ENCODE results near the gene ZNF600. TPM values are rescaled to one million over a fixed set of nuclear protein-coding genes. Genes with fewer than 3 reads are reported as not detected.
"Not testable (repeated sequence)": the region's sequence is repeated elsewhere in the genome, so short reads cannot be mapped to it uniquely, and the experiment has no call there.

The ZNF600 gene
- total RNA-seq (2014; rRNA removed; shearing (Covaris generic)): 2.1 and 2.9 TPM in 2 replicates

- peak within 1 kb of the TSS; percentile 50 for H3K4me3 ChIP-seq
- peak; percentile 51 to 70 for DNase-seq (ENCODE audit: low read depth in 1 of 2, low spot score in 2 of 2)
These were observed at the start of gene ZNF600 for GRCh38 chr19:52786464-52787354. TSS of gene ZNF600 (minus strand) at chr19:52786791. CDS start at chr19:52778888, 7,903 bp downstream.

DNA sequence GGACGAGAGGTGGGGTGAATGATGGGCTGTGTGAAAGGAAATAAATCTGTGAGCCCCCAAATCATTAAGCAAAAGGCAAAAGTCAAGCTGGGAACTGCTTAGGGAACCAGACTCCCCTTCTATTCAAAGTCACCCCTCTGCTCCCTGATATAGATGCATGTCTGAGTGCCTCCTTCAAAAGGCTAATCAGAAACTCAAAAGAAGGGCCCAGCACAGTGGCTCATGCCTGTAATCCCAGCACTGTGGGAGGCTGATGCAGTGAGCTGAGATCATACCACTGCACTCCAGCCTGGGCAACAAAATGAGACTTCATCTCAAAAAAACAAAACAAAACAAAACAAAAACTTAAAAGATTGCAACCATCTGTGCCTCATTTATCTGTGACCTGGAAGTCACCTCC is 47.7 kb upstream of the ZNF600 start:
- not testable (repeated sequence) for H3K4me3 ChIP-seq; DNase-seq (ENCODE audit: low read depth in 1 of 2, low spot score in 2 of 2); H3K27ac ChIP-seq

More at GRCh38 chr19:52786464-52787354, at the start of gene ZNF600:
- H3K9me3 ChIP-seq (replicated peaks); H3K27me3 ChIP-seq (replicated peaks); H3K4me1 ChIP-seq (replicated peaks); H3K36me3 ChIP-seq; H3K27ac ChIP-seq: not testable (repeated sequence)

DNA sequence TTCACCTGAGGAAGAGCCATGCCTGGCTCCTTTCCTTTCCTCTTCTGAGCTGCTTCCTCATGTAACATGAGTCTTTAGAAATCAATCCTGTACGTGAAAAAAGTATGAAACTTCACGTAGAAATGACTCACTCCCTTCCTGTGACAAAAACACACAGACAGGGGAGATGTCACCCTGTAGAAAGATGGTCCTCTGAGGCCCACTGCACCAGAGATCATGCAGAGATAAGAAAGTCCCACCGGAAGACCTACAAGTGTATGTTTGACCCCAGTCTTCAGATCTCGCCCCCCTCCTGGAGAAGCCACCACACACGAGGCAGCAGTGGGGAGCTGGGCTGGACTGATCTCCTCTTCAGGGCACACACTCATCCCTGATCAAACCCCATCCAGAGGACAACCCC is 47.0 kb upstream of the ZNF600 start:
- not testable (repeated sequence) for H3K36me3 ChIP-seq; DNase-seq (ENCODE audit: low read depth in 1 of 2, low spot score in 2 of 2); H3K27ac ChIP-seq; H3K27me3 ChIP-seq (replicated peaks); H3K9me3 ChIP-seq (replicated peaks); H3K4me3 ChIP-seq; H3K4me1 ChIP-seq (replicated peaks)

More for the DNA sequence above, 47.7 kb upstream of the ZNF600 start:
- H3K36me3 ChIP-seq: peaks cover 12% of the 10 kb centered on the region
- not testable (repeated sequence) for H3K27me3 ChIP-seq (replicated peaks); H3K9me3 ChIP-seq (replicated peaks); H3K4me1 ChIP-seq (replicated peaks)

- H3K27ac ChIP-seq; H3K4me1 ChIP-seq (replicated peaks); H3K4me3 ChIP-seq; H3K36me3 ChIP-seq; H3K9me3 ChIP-seq (replicated peaks); DNase-seq (ENCODE audit: low read depth in 1 of 2, low spot score in 2 of 2); H3K27me3 ChIP-seq (replicated peaks): not testable (repeated sequence)
These were observed 43.3 kb upstream of the ZNF600 start for GRCh38 chr19:52829866-52830265.

DNA sequence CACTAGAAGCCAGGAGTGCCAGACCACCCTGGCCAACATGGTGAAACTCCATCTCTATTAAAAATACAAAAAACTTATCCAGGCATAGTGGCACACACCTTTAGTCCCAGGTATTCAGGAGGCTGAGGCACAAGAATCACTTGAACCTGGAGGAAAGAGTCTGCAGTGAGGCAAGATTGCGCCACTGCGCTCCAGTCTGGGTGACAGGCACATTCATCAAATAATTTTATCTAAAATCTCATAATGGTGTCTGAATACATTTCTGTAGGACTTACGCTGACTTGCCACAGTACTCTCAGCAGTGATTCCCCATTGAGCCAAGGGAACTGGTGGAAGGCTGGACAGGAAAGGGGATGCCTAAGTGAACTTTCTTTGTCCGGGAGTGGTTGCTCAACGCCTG is 39.2 kb upstream of the ZNF600 start:
- no peak overlapping the region for H3K27ac ChIP-seq

GRCh38 chr19:52823676-52824075 is 37.1 kb upstream of the ZNF600 start:
- no peaks in the 10 kb centered on the region for H3K27me3 ChIP-seq (replicated peaks)
- no peak overlapping the region for H3K4me3 ChIP-seq
- no peaks in the 10 kb centered on the region for H3K4me1 ChIP-seq (replicated peaks)
- no peaks in the 10 kb centered on the region for H3K9me3 ChIP-seq (replicated peaks)
- H3K27ac ChIP-seq: no peak overlapping the region
- H3K36me3 ChIP-seq: no peaks in the 10 kb centered on the region
- no peak for DNase-seq (ENCODE audit: low read depth in 1 of 2, low spot score in 2 of 2)

More for the DNA sequence above, 39.2 kb upstream of the ZNF600 start:
- H3K9me3 ChIP-seq (replicated peaks): no peaks in the 10 kb centered on the region
- no peak for DNase-seq (ENCODE audit: low read depth in 1 of 2, low spot score in 2 of 2)
- H3K4me3 ChIP-seq: no peak overlapping the region
- no peaks in the 10 kb centered on the region for H3K36me3 ChIP-seq
- no peaks in the 10 kb centered on the region for H3K4me1 ChIP-seq (replicated peaks)
- no peaks in the 10 kb centered on the region for H3K27me3 ChIP-seq (replicated peaks)

- H3K9me3 ChIP-seq (replicated peaks); H3K36me3 ChIP-seq; H3K27ac ChIP-seq; H3K4me1 ChIP-seq (replicated peaks); H3K27me3 ChIP-seq (replicated peaks): not testable (repeated sequence)
- peak within 1 kb of the TSS; percentile 37 for H3K4me3 ChIP-seq
- DNase-seq (ENCODE audit: low read depth in 1 of 2, low spot score in 2 of 2): peak; percentile 30 to 69
These were observed 34.8 kb upstream of the ZNF600 start, which contains the start of gene ZNF28 for GRCh38 chr19:52821204-52821960. TSS of gene ZNF28 (minus strand) at chr19:52821633. CDS start at chr19:52817958, 3,675 bp downstream.

DNA sequence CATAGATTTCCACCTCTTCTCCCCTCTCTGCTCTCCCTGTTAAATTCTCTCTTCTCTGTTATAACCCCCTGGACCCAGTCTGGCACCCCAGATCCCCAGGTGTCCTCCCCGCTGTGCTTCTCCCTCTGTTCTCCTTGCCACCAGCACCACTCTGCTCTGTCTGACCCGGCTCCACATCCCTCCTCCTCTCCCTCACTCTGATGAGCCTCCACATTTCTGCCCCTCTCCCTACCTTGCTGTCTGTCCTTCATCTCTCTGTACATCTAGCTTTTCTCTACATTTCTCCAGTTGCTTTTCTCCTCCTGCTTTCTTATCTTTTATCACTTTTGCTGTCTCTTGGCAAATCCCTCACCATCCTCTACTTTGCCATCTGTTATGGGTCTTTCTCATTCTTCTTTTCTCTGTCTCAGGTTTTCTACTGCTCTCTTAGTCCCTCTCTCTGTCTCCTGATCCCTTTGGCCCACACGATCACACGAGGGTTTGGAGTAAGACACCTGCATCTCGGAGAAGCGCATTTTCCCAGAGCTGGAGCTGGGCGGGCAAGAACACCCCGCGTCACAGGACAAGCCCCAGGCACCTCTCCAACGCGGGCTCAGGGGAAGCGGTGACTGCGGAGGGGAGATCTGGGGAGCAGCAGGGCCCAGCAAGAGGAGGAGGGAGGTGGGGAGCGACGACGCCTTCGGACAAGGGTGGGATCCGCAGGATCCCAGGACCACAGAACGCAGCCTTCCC is 34.0 kb upstream of the ZNF600 start:
- Histone ChIP-seq H3K36me3 (peaks cover 14% of the 10 kb centered on the region), H3K4me3 (peak overlapping the region; percentile 37)
- peak in 1 of 2 experiments; percentile 20 for DNase-seq (ENCODE audit: low read depth in 1 of 2, low spot score in 2 of 2)
- H3K4me1 ChIP-seq (replicated peaks); H3K9me3 ChIP-seq (replicated peaks); H3K27ac ChIP-seq; H3K27me3 ChIP-seq (replicated peaks): not testable (repeated sequence)

- no peaks in the 10 kb centered on the region for H3K9me3 ChIP-seq (replicated peaks)
- H3K4me1 ChIP-seq (replicated peaks): no peaks in the 10 kb centered on the region
- no peak overlapping the region for H3K4me3 ChIP-seq
- H3K36me3 ChIP-seq: peaks cover 35% of the 10 kb centered on the region
- no peak overlapping the region for H3K27ac ChIP-seq
- DNase-seq (ENCODE audit: low read depth in 1 of 2, low spot score in 2 of 2): no peak
- H3K27me3 ChIP-seq (replicated peaks): no peaks in the 10 kb centered on the region
These were observed 23.2 kb upstream of the ZNF600 start for GRCh38 chr19:52809801-52810200.

GRCh38 chr19:52799950-52800640 is 13.5 kb upstream of the ZNF600 start:
- not testable (repeated sequence) for H3K27me3 ChIP-seq (replicated peaks)
- peaks cover 16% of the 10 kb centered on the region for H3K9me3 ChIP-seq (replicated peaks)
- peaks cover 61% of the 10 kb centered on the region for H3K36me3 ChIP-seq

DNA sequence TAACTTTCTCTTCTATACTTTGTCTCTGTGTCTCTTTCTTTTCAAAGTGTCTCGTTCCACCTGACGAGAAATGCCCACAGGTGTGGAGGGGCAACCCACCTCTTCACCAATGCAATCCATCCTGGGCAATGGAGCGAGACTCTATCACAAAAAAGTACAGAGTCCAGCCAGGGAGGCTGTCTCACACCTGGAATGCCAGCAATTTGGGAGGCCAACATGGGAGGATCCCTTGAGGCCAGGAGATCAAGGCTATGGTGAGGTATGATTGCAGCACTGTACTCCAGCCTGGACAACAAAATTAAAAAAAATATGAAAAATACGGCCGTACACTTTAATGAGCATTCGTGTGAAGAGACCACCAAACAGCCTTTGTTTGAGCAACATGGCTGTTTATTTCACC is 2.8 kb upstream of the ZNF600 start:
- peaks cover 5% of the 10 kb centered on the region; the same call in 1 of the 2 replicates for H3K9me3 ChIP-seq (replicated peaks)
- no peak for DNase-seq (ENCODE audit: low read depth in 1 of 2, low spot score in 2 of 2)
- no peak overlapping the region for H3K27ac ChIP-seq

More at GRCh38 chr19:52799950-52800640, 13.5 kb upstream of the ZNF600 start:
- H3K27ac ChIP-seq; H3K4me1 ChIP-seq (replicated peaks); H3K4me3 ChIP-seq; DNase-seq (ENCODE audit: low read depth in 1 of 2, low spot score in 2 of 2): not testable (repeated sequence)

GRCh38 chr19:52786078-52786463 is 520 bp downstream of the ZNF600 start:
- Histone ChIP-seq H3K27ac (no peak overlapping the region), H3K4me1 (replicated peaks) (peaks cover 4% of the 10 kb centered on the region; the same call in 1 of the 2 replicates), H3K36me3 (no peaks in the 10 kb centered on the region), H3K4me3 (peak overlapping the region; percentile 50), H3K9me3 (replicated peaks) (no peaks in the 10 kb centered on the region), H3K27me3 (replicated peaks) (no peaks in the 10 kb centered on the region)
- DNase-seq (ENCODE audit: low read depth in 1 of 2, low spot score in 2 of 2): no peak

More for the DNA sequence above, 2.8 kb upstream of the ZNF600 start:
- Histone ChIP-seq H3K4me1 (replicated peaks) (peaks cover 4% of the 10 kb centered on the region; the same call in 1 of the 2 replicates), H3K36me3 (no peaks in the 10 kb centered on the region), H3K4me3 (no peak overlapping the region), H3K27me3 (replicated peaks) (no peaks in the 10 kb centered on the region)

DNA sequence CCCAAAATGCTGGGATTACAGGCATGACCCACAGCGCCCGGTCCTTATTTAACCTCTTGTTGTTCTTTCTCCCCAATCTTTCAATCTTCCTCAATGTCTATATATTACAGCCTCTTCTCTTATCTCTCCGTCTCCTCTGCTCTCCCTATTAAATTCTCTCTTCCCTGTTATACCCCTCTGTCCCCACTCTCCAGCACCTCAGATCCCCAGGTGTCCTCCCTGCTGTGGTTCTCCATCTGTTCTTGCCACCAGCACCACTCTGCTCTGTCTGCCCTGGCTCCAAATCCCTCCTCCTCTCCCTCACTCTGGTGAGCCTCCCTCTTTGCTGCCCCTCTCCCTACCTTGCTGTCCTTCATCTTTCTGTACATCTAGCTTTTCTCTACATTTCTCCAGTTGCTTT is 1.1 kb downstream of the ZNF600 start:
- Histone ChIP-seq H3K9me3 (replicated peaks) (no peaks in the 10 kb centered on the region), H3K27ac (no peak overlapping the region), H3K36me3 (no peaks in the 10 kb centered on the region), H3K4me1 (replicated peaks) (peaks cover 4% of the 10 kb centered on the region; the same call in 1 of the 2 replicates), H3K27me3 (replicated peaks) (no peaks in the 10 kb centered on the region), H3K4me3 (no peak overlapping the region; the same call in 1 of the 2 replicates)
- no peak for DNase-seq (ENCODE audit: low read depth in 1 of 2, low spot score in 2 of 2)
